Measurements from ENCODE around the gene FAM153A.
"Not testable (repeated sequence)": the region's sequence is repeated elsewhere in the genome, so short reads cannot be mapped to it uniquely, and the experiment has no call there.

Gene FAM153A

DNA sequence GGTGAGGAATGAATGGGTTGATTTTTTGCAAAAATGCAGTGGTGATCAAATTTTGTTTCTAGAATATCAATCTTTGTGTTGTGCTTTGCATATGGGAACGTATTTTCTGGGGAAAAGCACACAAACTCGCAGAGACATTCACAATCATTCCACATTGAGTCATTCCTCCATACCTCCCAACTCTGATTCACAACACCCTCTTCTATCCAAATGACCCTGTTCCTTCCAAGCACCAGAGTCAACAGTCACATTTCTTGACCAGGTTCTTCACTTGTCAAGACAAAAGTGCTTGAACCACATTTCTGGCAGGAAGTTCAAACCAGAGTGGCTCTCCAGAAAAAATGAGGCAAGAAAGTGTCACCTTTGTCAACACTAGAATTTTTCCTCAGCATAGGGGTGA lies 35.3 kb downstream of the FAM153A start:
- H2AFZ ChIP-seq (ENCODE audit: low read length); H3K9me3 ChIP-seq (replicated peaks in 1 of 2; ENCODE audit: control insufficient read depth in 2 of 2, insufficient read depth in 1 of 2, low read depth in 1 of 2, low read length in 2 of 2); H3K36me3 ChIP-seq (replicated peaks in 1 of 2; ENCODE audit: control insufficient read depth in 2 of 2, insufficient read depth in 2 of 2, low read length in 2 of 2); H2BK15ac ChIP-seq (ENCODE audit: low read length); DNase-seq (ENCODE audit: low spot score); H3K4me3 ChIP-seq (ENCODE audit: low read length in 2 of 2); H2BK5ac ChIP-seq (ENCODE audit: low read length); H2BK120ac ChIP-seq (ENCODE audit: low read depth, low read length); H3K27me3 ChIP-seq (ENCODE audit: control insufficient read depth in 3 of 3, insufficient read depth in 3 of 3, low read depth in 1 of 3, low read length in 3 of 3); H4K8ac ChIP-seq (ENCODE audit: low read depth, low read length); H2BK12ac ChIP-seq (ENCODE audit: low read length); H3K14ac ChIP-seq (ENCODE audit: low read length); H2AK5ac ChIP-seq (ENCODE audit: low read depth, low read length); H3K23ac ChIP-seq (ENCODE audit: low read depth, low read length, poor library complexity); H3K9ac ChIP-seq (ENCODE audit: low read depth, low read length, poor library complexity); H3K18ac ChIP-seq (ENCODE audit: low read length); H4K91ac ChIP-seq (ENCODE audit: low read depth, low read length, poor library complexity); H3K27ac ChIP-seq (replicated peaks; ENCODE audit: low read length); H3K79me1 ChIP-seq (ENCODE audit: low read depth, low read length); H3K4me1 ChIP-seq (ENCODE audit: control insufficient read depth in 2 of 2, insufficient read depth in 1 of 2, low read depth in 1 of 2, low read length in 2 of 2); H3K4ac ChIP-seq (ENCODE audit: low read length); H3K4me2 ChIP-seq (ENCODE audit: insufficient read depth, low read length, poor library complexity, severe bottlenecking): not testable (repeated sequence)
- no CpG with 5 or more reads among the region's 2 CpGs for WGBS, 2 donors (ENCODE audit: extremely low coverage in 2 of 2, insufficient read length in 2 of 2, insufficient replicate concordance in 1 of 2)

DNA sequence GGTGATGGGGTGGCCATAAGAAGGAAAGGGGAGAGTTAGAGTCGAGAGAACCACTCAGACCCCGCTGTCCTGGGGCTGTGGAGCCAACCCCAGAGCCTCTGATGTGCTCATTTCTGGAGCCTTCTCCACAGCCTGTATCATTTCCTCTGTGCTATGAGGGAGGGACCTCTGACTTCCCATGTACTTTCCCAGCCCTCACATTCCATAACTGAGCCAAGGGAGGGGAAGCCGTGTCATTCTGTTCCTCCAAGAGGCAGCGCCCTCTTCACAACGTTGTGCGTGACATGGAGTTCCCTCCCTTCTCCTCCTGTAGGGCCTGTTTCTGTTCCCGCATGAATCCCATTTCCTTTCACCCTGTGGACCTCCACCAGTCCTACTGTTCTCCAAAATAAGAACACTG lies 57.8 kb downstream of the FAM153A start:
- H3K14ac ChIP-seq (ENCODE audit: low read length); H3K4ac ChIP-seq (ENCODE audit: low read length); H4K91ac ChIP-seq (ENCODE audit: low read depth, low read length, poor library complexity); H3K27ac ChIP-seq (replicated peaks; ENCODE audit: low read length); H3K9me3 ChIP-seq (replicated peaks in 1 of 2; ENCODE audit: control insufficient read depth in 2 of 2, insufficient read depth in 1 of 2, low read depth in 1 of 2, low read length in 2 of 2); H3K23ac ChIP-seq (ENCODE audit: low read depth, low read length, poor library complexity); H2BK12ac ChIP-seq (ENCODE audit: low read length); H3K4me3 ChIP-seq (ENCODE audit: low read length in 2 of 2); H2BK5ac ChIP-seq (ENCODE audit: low read length); H3K4me2 ChIP-seq (ENCODE audit: insufficient read depth, low read length, poor library complexity, severe bottlenecking); DNase-seq (ENCODE audit: low spot score); H3K79me1 ChIP-seq (ENCODE audit: low read depth, low read length); H3K18ac ChIP-seq (ENCODE audit: low read length); H3K4me1 ChIP-seq (ENCODE audit: control insufficient read depth in 2 of 2, insufficient read depth in 1 of 2, low read depth in 1 of 2, low read length in 2 of 2); H3K9ac ChIP-seq (ENCODE audit: low read depth, low read length, poor library complexity); H3K36me3 ChIP-seq (replicated peaks in 1 of 2; ENCODE audit: control insufficient read depth in 2 of 2, insufficient read depth in 2 of 2, low read length in 2 of 2); H4K8ac ChIP-seq (ENCODE audit: low read depth, low read length); H2AFZ ChIP-seq (ENCODE audit: low read length); H2AK5ac ChIP-seq (ENCODE audit: low read depth, low read length); H2BK15ac ChIP-seq (ENCODE audit: low read length); H3K27me3 ChIP-seq (ENCODE audit: control insufficient read depth in 3 of 3, insufficient read depth in 3 of 3, low read depth in 1 of 3, low read length in 3 of 3); H2BK120ac ChIP-seq (ENCODE audit: low read depth, low read length): not testable (repeated sequence)
- WGBS, 2 donors (ENCODE audit: extremely low coverage in 2 of 2, insufficient read length in 2 of 2, insufficient replicate concordance in 1 of 2), result no CpG with 5 or more reads among the region's 7 CpGs

DNA sequence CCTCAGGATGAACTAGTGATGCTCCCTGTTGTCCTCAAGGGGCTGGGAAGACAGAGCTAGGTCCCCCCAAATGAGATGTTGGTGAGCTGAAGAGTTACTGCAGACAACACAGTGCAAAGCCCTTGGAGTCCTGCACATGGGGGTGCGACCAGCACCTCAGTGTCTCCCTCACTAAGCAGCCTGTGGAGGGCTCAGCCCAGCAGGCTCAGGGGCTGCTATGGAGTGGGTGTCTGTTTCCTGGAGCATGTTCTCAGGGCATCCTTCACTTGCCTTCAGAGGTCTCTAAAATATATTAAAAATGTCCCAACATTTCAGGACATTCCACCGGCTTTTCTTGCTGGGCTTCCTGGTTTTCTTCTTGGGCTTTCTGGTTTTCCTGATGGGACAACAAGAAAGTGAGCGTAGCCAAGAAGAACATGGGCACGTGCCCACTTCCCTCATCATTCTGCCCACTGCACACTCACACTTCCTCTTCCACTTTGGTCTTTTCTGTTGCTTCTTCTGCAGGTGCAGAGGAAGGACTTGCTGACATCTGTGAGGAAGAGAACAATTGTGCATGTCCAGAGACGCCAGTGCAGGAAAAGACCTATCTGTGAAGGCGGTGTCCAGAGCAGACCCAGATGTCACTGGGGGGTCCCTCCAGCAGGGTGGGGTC lies 58.7 kb downstream of the FAM153A start:
- not testable (repeated sequence) for H3K4me3 ChIP-seq (ENCODE audit: low read length in 2 of 2); H2BK5ac ChIP-seq (ENCODE audit: low read length); DNase-seq (ENCODE audit: low spot score); H3K14ac ChIP-seq (ENCODE audit: low read length); H3K4ac ChIP-seq (ENCODE audit: low read length); H3K27ac ChIP-seq (replicated peaks; ENCODE audit: low read length); H3K4me1 ChIP-seq (ENCODE audit: control insufficient read depth in 2 of 2, insufficient read depth in 1 of 2, low read depth in 1 of 2, low read length in 2 of 2); H3K18ac ChIP-seq (ENCODE audit: low read length); H2AFZ ChIP-seq (ENCODE audit: low read length); H2BK15ac ChIP-seq (ENCODE audit: low read length); H3K9me3 ChIP-seq (replicated peaks in 1 of 2; ENCODE audit: control insufficient read depth in 2 of 2, insufficient read depth in 1 of 2, low read depth in 1 of 2, low read length in 2 of 2); H2AK5ac ChIP-seq (ENCODE audit: low read depth, low read length); H2BK12ac ChIP-seq (ENCODE audit: low read length); H3K79me1 ChIP-seq (ENCODE audit: low read depth, low read length); H3K36me3 ChIP-seq (replicated peaks in 1 of 2; ENCODE audit: control insufficient read depth in 2 of 2, insufficient read depth in 2 of 2, low read length in 2 of 2); H3K23ac ChIP-seq (ENCODE audit: low read depth, low read length, poor library complexity); H3K9ac ChIP-seq (ENCODE audit: low read depth, low read length, poor library complexity); H3K4me2 ChIP-seq (ENCODE audit: insufficient read depth, low read length, poor library complexity, severe bottlenecking); H3K27me3 ChIP-seq (ENCODE audit: control insufficient read depth in 3 of 3, insufficient read depth in 3 of 3, low read depth in 1 of 3, low read length in 3 of 3); H4K91ac ChIP-seq (ENCODE audit: low read depth, low read length, poor library complexity); H2BK120ac ChIP-seq (ENCODE audit: low read depth, low read length); H4K8ac ChIP-seq (ENCODE audit: low read depth, low read length)
- WGBS, 2 donors (ENCODE audit: extremely low coverage in 2 of 2, insufficient read length in 2 of 2, insufficient replicate concordance in 1 of 2), result no CpG with 5 or more reads among the region's 6 CpGs

DNA sequence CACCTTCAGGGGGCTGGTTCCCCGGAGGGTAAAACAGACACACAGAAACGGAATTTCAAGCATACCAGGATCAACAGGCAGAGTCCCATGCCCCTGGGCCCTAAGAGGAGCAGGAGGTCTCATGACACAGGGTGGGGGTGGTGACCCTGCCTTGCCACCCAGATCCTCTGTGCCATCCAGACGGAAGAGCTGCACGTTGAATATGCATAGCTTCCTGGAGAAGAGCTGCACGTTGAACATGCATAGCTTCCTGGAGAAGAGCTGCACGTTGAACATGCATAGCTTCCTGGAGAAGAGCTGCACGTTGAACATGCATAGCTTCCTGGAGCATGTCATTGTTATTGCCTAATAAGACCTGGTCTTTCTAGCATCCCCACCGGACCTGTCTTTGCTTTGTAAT lies 59.9 kb downstream of the FAM153A start:
- not testable (repeated sequence) for H3K27me3 ChIP-seq (ENCODE audit: control insufficient read depth in 3 of 3, insufficient read depth in 3 of 3, low read depth in 1 of 3, low read length in 3 of 3); H3K79me1 ChIP-seq (ENCODE audit: low read depth, low read length); H3K36me3 ChIP-seq (replicated peaks in 1 of 2; ENCODE audit: control insufficient read depth in 2 of 2, insufficient read depth in 2 of 2, low read length in 2 of 2); H3K4me1 ChIP-seq (ENCODE audit: control insufficient read depth in 2 of 2, insufficient read depth in 1 of 2, low read depth in 1 of 2, low read length in 2 of 2); H3K27ac ChIP-seq (replicated peaks; ENCODE audit: low read length); H2BK12ac ChIP-seq (ENCODE audit: low read length); DNase-seq (ENCODE audit: low spot score); H2AFZ ChIP-seq (ENCODE audit: low read length); H2BK120ac ChIP-seq (ENCODE audit: low read depth, low read length); H2AK5ac ChIP-seq (ENCODE audit: low read depth, low read length); H4K91ac ChIP-seq (ENCODE audit: low read depth, low read length, poor library complexity); H3K18ac ChIP-seq (ENCODE audit: low read length); H3K23ac ChIP-seq (ENCODE audit: low read depth, low read length, poor library complexity); H3K14ac ChIP-seq (ENCODE audit: low read length); H4K8ac ChIP-seq (ENCODE audit: low read depth, low read length); H2BK5ac ChIP-seq (ENCODE audit: low read length); H3K9me3 ChIP-seq (replicated peaks in 1 of 2; ENCODE audit: control insufficient read depth in 2 of 2, insufficient read depth in 1 of 2, low read depth in 1 of 2, low read length in 2 of 2); H3K4me2 ChIP-seq (ENCODE audit: insufficient read depth, low read length, poor library complexity, severe bottlenecking); H3K4ac ChIP-seq (ENCODE audit: low read length); H3K9ac ChIP-seq (ENCODE audit: low read depth, low read length, poor library complexity); H2BK15ac ChIP-seq (ENCODE audit: low read length); H3K4me3 ChIP-seq (ENCODE audit: low read length in 2 of 2)
- WGBS, 2 donors (ENCODE audit: extremely low coverage in 2 of 2, insufficient read length in 2 of 2, insufficient replicate concordance in 1 of 2), result no CpG with 5 or more reads among the region's 8 CpGs

Measured in neuronal stem cell (in vitro differentiated cells).